Kasumi-1 (cell line): ENCODE measurements around the gene FAAP20.

Experiments used
- DNase-seq, 2 experiments: peaks; one replicate each; lab custom pipeline; 2025; lab: John Stamatoyannopoulos, UW

Gene FAAP20

DNA sequence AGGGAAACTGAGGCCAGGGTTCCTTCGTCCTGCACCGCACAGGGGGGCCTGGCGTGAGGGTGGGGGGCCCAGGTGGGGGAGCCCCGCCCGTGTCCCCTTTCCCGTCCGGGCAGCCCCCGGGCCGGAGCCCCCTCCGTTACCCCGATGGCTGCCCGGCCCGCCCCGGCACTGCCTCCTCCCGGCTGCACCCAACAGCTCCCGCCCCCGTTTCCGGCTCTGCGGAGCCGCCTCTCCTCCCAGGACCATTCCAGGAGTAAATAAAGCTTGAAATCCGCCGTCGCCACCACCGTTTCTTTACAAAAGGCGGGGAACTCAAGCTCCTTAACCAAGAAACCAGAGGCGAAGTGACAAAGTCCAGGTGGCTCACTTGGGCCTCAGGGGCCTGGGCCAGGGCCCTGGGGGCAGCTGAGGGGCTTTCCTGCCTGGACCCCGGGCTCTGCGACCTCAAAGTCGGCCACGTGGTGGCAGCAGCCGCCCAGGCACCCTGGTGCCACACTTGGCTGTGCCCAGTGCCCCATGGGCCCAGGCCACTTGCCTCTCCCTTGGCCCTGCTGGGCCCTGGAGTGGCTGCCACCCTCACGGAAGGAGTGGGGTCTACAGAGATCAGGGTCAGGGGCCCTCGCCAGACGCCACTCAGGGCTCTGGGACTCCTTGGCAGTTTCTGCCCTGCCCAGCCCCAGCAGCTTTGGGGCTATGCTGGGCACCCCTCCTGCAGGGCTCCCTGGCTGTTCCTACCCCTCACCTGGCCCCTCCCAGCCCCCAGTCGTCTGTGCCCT is 514 bp upstream of the FAAP20 start:
- peak; percentile 70 to 86 for DNase-seq

DNA sequence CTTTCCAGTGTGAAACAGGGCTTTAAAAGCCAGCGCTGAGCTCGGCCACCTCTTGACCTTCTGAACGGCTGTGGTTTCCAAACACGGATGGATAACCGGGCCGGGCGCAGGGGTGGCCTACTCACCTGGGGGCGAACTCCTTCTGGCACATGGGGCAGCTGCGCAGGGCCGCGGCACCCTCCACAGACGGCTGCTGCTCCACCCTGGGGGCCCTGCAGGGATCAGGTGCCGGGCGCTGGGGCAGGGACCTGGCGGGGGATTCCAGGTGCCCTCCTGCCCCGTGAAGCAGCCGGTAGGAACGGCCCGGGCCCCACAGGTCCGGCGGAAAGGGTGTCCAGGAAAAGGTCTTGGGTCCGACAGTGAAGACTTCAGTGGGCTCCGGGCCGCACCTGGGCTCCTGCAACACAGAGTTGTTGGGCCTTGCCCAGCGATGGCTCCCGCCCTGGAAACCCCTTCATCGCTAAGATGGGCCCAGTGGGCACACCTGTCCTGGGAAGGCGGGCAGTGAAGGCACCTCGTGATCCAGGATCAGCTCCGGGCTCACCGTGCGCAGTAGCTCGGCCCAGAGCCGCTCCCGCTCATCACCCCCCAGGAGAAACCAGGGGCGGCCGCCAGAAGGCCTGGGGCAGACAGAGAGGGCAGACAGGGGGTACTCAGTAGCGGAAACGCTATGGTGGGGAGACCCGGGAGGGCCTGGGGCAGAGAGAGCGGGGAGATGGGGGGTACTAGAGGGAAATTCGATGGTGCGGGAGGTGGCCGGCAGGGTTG is 874 bp downstream of the FAAP20 start:
- DNase-seq, result no peak

- DNase-seq, result no peak
Measured at GRCh38 chr1:2192031-2192995, 2.3 kb downstream of the FAAP20 start.

- no peak for DNase-seq
Measured at GRCh38 chr1:2190491-2190976, 4.0 kb downstream of the FAAP20 start.

DNA sequence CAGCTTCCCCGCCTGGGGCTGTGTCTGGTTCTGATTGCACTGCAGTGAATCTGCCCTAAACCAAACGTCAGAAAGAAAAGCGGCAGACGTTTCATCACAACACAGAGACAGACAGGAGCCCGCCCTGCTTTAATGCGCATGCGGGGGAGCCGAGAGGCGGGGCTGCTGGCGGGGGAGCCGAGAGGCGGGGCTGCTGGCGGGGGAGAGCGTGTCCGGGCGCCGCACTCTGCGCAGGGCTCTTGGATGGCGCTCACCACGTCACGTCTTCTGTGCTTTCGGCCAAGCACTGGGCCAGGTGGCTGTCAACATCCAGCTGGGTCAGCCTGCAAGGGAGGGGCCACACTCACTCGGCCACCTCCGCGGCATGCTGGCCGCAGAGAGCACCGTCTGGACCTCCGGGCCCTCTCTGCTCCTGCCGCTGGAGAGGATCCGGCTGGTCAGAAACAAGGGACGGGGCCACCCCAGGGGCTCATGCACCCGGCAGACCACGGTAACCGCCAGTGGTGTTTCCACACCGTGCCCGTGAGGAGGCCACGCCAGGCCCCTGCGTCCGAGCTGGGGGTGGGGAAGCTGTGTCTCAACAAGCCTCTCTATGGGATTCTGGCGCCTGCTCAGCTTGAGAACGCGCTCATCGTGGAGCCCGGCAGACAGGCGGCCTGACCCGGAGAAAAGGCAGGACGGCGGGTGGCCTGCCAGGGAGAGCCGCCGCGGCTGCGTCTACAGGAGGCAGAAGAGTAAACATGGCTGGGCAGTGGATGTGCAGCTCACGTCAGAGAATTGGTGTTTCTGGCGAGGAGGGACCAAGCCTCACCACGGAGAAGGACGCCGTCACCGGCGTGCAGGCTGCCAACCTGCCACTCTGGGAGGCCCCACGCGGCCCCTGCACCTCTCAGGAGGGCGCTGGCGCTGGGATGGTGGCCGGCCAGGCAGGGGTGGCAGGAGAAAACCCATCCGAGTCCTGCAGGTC is 4.8 kb downstream of the FAAP20 start:
- peak; percentile 66 to 79 for DNase-seq

GRCh38 chr1:2188336-2188735 is 6.2 kb downstream of the FAAP20 start:
- no peak for DNase-seq

DNA sequence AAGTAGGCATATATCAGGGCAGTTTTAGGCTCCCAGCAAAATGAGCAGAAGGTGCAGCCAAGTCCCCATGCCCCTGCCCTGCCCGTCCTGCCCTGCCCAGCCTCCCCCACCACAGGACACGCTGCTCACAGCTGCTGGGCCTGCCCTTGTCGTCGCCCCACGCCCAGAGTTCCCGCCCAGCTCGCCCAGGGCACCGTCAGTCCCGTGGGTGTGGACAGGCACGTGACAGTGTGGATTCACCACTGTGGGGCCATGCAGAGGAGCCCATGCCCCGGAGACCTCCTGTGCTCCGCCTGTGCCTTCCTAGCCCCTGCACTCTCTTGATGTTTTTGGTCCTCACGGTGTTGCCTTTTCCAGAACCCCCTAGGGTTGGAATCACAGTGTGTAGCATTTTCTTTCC is 7.0 kb downstream of the FAAP20 start:
- no peak for DNase-seq

DNA sequence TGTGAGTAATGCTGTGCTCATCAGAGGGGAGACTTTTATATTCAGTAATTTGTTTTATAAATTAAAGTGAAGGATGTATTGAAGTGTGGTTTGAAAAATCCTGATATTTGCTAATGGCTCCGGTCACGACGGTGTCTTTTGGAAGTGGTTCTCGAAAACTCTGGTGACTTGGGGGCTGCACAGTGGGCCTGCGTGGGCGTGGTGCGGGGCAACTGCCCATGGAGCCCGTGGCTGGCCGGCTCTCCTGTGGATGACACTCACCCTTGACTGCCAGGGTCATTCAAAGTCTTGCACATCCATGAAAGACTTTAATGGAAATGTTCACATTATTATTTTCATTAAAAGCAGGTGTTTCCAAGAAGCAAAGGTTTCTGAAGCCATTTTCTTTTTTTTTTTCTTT is 7.7 kb downstream of the FAAP20 start:
- DNase-seq, result no peak

DNA sequence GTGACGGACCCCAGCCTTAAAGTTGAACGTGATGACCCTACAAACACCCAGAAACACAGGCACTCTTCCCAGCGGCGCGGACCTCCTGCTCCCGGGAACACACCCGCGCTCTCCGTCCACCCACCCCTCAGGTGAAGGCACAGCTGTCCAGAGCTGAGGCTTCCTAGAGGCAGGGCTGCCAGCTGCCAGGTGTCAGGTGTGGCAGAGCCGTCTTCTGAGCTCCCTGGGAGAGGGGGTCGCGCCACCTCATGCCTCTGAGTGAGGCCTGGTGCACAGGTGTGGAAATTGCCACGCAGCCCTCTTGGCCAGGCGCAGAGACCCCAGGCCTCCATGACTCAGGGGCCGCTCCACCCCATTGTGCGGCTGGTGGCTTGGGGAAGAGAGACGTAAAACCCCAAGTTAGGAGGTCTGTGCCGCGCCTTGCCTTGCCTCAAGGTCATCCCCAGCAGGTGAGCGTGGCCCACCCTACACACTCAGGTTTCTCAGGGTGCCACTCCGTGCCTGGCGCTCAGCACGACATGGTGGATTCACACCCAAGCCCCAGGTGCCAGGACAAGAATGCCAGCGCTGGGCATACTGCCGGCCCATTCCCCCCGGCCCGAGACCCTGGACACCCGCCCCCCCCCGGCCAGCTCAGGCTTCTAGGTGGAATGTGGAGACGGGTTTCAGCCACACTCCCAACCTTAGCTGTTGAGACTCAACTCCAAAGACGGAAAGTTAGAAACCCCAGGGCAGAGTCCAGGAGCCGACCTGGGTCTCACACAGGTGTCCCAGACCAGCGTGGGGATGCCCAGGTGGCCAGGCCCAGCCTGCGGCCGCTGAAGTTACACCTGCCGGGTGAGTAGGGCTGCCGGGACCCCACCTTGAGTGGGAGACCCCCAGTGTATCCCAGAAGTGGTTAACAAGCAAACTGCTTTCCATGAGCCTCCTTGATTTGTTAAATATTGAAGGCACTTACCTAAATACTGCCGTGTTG is 8.4 kb downstream of the FAAP20 start:
- no peak for DNase-seq

DNA sequence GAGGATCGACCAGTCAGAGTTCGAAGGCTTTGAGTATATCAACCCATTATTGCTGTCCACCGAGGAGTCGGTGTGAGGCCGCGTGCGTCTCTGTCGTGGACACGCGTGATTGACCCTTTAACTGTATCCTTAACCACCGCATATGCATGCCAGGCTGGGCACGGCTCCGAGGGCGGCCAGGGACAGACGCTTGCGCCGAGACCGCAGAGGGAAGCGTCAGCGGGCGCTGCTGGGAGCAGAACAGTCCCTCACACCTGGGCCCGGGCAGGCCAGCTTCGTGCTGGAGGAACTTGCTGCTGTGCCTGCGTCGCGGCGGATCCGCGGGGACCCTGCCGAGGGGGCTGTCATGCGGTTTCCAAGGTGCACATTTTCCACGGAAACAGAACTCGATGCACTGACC is 9.6 kb downstream of the FAAP20 start:
- no peak for DNase-seq

DNA sequence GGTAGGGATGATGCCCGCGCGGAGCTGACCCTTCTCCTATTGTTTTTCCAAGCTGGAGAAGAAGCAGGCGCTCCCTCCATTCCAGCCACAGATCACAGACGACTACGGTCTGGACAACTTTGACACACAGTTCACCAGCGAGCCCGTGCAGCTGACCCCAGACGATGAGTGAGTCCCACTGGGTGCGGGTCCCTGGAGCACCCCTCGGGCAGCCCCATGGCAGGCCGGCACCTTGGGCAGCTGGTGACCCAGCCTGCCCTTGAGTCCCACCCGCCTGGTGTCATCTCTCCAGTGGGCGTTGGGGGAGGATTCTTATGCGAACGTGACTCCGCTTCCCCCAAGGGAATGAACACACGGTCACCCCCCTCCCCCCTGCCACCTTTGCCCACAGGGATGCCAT is 10.0 kb downstream of the FAAP20 start:
- DNase-seq, result no peak

DNA sequence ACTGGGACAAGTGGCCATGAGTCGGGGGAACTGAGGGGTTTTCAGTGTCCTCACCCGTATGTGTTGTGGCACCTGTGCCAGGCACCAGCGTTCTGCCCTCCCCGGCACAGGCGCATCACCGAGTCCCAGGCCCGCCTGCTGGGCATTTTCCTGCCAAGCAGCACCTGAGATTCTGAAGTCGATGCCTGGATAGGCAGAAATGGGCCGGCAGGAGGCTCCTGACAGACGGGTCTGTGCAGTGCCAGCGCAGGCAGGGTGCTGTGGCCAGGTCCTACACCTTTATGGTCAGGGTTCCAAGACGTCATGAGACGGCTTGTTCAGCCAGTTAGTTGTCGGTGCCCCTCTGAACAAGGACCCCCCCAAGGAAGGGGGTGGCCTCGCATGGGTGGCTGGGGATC is 10.6 kb downstream of the FAAP20 start:
- no peak for DNase-seq

DNA sequence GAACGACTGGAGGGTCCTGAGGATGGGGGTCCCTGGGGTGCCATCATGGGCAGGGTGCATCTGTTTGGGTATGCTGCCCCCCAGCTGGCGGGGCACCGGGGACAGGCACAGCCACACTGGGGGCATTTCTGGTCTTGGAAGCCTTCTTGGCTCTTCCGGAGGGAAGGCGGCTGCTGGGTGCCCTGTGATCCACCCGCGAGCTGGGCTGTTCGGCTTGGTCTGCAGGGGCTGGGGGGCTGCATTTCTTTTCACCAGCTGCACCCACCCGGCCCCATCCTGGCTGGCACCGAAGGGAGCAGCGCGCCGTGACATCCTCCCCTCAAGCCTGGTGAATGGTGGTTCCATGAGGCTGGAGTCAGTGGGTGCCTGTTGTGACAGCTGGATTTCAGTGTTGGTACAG is 12.2 kb downstream of the FAAP20 start:
- DNase-seq, result no peak

- no peak for DNase-seq
Measured at GRCh38 chr1:2181752-2182151, 12.8 kb downstream of the FAAP20 start.

DNA sequence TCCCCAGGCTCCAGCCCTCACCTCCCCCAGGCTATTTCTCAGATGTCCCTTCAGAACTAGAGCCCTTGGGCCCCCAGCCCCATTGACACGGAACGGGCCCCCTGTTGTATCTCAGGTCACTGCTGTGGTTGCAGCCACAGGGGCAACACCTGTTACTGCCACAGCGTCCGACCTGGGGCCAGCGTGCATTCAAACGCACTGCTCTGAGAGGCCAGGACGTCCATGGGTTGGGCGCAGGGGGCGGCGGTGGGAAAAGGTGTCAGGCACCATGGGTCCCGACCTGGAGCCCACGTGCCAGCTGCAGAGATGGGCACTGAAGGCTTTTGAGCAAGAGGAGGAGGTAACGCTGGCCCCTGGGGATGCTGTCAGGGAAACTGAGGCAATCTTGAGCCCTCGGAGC is 13.3 kb downstream of the FAAP20 start:
- DNase-seq, result no peak

DNA sequence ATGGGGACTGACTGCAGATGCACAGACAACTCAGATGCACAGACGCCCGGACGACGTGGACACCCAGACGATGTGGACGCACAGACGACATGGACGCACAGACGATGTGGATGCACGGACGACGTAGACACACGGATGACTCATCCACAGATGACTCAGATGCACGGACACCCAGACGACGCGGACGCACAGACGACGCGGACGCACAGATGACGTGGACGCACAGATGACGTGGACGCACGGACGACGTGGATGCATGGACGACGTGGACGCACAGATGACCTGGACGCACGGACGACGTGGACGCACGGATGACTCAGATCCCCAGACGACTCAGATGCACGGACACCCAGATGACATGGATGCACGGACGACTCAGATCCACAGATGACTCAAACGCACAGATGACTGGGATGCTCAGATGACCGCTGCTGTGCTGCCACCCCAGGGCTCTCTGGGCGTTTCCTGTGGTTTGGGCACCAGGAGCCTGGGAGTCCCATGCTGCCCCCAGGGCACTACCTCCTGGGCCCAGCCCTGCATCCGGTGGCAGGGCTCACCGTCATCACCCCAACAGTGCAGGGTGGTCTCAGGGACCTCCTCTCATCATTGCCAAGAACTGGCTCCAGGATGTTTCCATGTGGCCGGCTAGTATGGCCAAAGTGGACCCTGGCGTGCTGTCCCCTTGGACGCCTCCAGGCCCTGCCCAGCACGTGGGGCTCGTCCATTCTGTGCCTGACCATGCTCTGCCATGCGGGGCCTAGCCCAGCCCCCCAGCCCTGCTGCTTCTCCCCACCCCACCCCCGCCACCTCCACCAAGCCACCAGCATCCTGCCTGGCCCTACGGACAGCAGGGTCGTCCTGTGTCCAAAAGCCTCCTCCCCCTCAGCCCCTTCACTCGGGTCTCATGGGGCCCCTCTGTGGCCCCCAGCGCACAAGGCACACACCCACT is 14.0 kb downstream of the FAAP20 start:
- no peak for DNase-seq

- DNase-seq, result no peak
Measured at GRCh38 chr1:2179283-2180013, 15.1 kb downstream of the FAAP20 start.

DNA sequence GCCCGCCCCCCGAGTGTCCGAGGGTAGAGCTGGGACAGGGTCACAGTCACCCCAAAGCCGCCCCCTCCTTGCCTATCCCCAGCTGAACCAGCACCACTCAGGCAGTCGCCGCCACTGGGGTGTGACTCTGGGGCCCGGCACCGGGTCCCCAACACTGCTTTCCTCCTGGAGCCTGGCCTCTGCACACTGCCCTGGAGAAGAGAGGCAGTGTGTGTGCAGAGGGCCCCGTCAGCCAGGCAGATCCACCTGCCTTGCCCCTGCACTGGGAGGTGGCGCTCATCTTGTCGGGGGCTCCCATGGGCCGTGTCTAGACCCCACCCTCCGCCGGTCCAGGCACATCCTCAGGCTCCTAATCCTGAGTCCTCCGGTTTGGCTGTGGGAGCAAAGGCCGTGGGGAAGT is 15.7 kb downstream of the FAAP20 start:
- no peak for DNase-seq
